ENCODE measurements around the gene HAGHL.

HAGHL gene, protein sequence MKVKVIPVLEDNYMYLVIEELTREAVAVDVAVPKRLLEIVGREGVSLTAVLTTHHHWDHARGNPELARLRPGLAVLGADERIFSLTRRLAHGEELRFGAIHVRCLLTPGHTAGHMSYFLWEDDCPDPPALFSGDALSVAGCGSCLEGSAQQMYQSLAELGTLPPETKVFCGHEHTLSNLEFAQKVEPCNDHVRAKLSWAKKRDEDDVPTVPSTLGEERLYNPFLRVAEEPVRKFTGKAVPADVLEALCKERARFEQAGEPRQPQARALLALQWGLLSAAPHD

DNA sequence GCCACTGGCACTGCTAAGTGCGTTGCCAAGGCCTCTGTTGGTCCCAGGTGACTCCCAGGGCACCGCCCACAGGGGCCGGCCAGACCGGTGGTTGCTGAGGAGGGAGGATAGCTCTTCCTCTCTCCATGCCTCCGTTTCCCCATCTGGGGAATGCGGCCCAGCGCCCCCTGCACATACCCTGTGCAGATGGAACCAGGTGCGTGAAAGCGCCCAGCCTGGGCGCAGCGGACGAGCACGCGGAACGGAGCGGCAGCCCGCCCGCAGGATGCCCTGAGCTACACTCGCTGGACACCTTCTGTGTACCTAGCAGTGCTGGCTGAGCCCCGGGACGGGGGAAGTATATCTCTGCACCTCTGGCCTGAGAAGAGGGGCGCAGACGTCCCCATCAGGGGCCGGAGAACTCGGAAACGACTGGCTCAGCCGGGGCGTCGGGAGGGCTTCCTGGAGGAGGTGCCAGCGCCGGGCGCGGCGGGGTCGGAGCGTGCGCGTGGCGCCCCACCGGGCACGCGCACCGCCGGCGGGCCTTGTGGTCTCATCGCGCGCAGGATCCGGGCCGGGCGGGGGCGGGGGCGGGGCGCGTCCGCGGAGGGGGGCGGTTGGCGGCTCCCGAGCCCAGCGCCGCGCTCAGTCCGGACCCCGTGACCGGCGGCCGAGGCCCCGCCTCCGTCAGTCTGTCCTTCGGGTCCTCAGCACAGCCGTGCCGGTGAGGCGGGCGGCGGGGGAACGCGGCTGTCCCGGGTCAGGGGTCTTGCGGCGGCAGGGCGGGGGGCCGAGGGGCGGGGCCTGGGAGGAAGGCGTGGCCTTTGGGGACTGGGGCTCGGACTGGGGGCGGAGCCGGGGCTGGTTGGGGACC is at the start of gene HAGHL, which contains the start of gene CCDC78:
Gene HAGHL (plus strand): TSS at position 669 of the 853 bp plus-strand sequence. CDS start 404 bp downstream, outside the sequence.
Gene CCDC78 (minus strand): TSS at position 6 of the 853 bp plus-strand sequence. CDS start 76 bp downstream, outside the sequence.
- peak; percentile 60 for DNase-seq (ENCODE audit: low spot score)

DNA sequence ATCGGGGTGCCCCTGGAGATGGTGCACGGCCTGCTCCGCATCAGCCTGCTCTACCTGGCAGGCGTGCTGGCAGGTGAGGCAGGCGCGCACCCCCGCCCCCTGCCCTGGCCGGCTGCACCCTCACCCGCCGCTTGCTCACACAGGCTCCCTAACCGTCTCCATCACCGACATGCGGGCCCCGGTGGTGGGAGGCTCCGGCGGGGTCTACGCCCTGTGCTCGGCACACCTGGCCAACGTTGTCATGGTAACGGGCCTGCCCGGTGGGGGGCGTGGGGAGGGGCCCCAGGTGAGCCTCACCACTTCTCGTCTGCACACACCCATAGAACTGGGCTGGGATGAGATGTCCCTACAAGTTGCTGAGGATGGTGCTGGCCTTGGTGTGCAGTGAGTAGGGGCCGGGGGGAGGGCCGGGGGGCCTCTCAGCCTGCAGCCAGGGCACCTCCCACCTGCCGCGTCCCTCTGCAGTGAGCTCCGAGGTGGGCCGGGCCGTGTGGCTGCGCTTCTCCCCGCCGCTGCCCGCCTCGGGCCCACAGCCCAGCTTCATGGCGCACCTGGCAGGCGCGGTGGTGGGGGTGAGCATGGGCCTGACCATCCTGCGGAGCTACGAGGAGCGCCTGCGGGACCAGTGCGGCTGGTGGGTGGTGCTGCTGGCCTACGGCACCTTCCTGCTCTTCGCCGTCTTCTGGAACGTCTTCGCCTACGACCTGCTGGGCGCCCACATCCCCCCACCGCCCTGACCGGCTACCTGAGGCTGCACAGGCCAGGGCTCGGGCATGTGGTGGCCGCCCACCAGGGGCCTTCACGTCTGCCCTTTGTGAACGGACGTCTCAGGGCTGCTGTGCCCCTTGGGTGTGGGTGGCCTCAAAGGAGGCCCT is 49.4 kb upstream of the HAGHL start:
- no peak for DNase-seq (ENCODE audit: low spot score)

DNA sequence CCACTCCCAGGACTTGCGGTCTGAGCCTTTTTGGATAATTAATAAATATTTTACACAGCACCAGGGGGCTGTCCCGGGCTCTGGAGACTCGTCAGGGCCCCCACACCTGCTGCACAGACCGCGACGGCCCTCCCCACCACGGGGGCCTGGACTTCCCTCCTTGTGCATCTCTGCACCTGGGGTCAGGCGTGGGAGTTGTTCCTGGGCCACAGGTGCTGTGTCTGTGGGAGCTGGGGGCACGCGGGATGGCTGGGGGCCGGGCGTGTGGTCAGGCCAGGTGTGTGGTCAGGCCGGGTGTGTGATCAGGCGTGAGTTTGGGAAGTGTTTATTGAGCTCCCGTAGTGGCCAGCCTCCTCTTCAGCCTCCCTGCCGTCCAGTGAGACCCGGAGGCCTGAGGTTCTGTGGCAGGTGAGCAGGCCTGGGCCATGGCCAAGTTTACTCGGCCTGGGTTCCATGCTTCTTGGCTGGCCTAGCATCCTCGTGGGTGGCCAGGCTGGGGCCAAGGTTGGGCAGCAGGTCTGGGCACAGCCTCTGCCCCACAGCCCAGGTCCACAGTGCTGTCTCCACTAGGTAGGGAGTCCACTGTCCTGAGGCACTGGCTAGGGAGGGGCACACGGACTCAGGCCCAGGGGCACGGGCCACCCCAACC is 48.6 kb upstream of the HAGHL start:
- DNase-seq (ENCODE audit: low spot score), result peak; percentile 69

DNA sequence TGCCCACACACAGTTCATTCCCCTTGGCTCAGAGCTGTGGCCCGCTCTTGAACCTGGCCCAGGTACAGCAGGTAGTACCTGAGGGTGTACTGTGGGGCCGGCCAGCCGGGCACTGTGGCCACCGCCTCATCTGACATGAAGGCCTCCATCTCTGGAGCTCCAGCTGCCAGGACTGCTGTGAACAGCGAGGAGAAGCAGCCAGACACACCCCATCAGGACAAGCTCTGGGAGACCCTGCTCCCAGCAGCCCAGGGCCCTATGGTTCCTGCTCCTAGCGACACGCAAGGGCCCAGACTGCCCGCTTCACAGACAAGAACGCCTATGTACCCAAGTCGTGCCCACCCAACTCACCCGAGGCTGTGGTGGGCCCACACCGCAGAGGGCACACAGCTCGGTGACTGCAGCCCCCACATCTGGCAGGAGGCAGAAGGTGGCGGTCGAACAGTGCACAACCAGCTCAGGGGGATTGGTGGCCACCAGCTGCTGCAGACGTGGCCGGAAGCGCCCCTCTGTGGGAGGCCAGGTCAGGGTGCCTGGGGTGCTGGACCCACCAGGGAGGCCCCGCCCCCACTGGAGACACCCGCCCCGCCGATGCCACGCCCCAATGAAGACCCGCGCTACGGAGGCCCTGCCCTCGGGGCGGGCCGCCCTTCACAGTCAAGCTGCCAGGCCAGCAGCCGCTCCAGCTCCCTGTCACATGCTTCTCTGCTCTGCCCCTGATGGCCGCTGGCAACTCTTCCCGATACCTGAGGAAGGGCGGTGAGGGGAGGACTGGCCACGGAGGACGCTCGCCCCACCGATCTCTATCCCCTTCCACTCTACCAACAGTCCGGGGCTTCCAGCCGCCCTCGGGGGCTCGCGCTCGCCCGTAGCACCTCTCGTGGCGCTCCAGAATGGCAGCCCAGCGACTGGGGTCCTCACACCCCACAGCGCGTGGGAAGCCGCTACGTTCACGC is 47.8 kb upstream of the HAGHL start:
- DNase-seq (ENCODE audit: low spot score), result peak; percentile 80

DNA sequence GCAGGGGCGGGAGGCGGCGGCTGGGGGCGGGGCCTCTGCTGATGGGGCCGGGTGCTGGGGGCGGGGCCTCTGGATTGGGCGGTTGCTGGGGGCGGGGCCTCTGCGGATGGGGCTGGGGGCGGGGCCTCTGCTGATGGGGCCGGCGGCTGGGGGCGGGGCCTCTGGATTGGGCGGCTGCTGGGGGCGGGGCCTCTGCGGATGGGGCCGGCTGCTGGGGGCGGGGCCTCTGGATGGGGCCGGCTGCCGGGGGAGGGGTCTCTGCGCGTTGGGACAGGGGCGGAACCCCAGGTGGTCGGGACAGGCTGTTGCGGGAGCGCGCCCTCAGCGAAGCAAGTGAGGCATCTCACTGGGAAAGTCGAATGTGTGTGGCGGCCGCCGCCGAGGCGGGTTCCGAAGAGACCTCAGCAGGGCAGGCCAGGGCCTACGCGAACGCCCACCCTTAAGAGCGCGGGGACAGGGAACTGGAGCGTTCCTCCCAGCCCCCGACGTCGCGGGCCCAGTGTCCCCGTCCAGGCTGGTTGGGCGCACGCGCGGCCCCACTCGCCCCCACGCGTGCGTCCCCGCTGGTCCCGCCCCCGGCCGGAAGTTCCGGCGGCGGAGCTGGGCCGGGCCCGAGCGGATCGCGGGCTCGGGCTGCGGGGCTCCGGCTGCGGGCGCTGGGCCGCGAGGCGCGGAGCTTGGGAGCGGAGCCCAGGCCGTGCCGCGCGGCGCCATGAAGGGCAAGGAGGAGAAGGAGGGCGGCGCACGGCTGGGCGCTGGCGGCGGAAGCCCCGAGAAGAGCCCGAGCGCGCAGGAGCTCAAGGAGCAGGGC is 46.9 kb upstream of the HAGHL start, which contains the start of gene STUB1:
Gene STUB1 (plus strand): TSS at position 597 of the 811 bp plus-strand sequence. CDS start 116 bp downstream, at position 713.
- DNase-seq (ENCODE audit: low spot score), result peak; percentile 72

DNA sequence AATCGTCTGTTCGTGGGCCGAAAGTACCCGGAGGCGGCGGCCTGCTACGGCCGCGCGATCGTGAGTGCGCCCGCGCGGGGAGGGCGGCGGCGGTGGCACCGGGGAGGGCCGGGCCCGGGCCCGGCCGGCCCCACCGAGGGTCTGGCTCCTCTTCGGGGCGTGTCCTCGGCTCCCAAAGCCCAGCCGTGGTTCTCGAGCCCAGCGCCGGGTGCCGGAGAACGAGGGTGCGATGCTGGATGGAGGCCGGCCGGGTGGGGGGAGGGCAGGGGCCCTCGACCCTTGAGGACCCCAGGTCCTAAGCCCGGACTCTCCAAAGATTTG is 46.3 kb upstream of the HAGHL start:
- no peak for DNase-seq (ENCODE audit: low spot score)

DNA sequence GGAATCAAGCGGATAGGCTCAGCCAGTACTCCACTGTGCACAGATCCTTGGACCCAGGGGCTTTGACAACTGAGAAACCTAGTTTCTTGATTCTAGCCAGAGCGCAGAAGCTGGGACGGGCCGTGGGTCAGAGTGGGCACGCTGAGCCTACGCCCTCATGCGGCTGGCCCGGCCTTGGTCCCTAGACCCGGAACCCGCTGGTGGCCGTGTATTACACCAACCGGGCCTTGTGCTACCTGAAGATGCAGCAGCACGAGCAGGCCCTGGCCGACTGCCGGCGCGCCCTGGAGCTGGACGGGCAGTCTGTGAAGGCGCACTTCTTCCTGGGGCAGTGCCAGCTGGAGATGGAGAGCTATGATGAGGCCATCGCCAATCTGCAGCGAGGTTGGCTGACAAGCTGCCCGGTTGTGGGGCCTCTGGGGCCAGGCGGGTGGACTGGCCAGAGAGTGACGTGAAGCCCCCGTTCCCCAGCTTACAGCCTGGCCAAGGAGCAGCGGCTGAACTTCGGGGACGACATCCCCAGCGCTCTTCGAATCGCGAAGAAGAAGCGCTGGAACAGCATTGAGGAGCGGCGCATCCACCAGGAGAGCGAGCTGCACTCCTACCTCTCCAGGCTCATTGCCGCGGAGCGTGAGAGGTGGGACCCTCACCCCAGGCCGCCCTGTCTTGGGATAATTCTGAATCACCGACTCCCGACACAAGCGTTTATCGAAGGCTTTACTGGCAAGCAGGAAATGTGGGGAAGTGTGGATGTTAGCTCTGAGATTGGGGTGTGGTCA is 45.8 kb upstream of the HAGHL start:
- no peak for DNase-seq (ENCODE audit: low spot score)

DNA sequence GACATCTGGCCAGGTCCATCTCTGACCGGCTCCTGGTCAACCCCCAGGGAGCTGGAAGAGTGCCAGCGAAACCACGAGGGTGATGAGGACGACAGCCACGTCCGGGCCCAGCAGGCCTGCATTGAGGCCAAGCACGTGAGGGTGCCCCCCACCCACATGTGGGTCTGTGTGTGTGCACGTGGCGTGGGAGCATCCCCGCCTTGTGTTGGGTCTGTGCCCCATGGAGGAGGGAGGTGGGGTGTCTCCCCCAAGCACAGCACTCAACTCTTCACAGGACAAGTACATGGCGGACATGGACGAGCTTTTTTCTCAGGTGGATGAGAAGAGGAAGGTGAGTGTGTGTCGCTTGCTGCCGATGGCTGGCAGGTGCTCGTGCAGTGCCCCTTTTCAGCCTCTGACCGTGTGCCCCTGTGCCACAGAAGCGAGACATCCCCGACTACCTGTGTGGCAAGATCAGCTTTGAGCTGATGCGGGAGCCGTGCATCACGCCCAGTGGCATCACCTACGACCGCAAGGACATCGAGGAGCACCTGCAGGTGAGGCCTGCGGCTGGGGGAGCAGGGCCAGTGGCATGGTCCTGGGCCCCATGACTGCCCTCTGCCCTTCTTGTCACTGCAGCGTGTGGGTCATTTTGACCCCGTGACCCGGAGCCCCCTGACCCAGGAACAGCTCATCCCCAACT is 45.0 kb upstream of the HAGHL start:
- no peak for DNase-seq (ENCODE audit: low spot score)

DNA sequence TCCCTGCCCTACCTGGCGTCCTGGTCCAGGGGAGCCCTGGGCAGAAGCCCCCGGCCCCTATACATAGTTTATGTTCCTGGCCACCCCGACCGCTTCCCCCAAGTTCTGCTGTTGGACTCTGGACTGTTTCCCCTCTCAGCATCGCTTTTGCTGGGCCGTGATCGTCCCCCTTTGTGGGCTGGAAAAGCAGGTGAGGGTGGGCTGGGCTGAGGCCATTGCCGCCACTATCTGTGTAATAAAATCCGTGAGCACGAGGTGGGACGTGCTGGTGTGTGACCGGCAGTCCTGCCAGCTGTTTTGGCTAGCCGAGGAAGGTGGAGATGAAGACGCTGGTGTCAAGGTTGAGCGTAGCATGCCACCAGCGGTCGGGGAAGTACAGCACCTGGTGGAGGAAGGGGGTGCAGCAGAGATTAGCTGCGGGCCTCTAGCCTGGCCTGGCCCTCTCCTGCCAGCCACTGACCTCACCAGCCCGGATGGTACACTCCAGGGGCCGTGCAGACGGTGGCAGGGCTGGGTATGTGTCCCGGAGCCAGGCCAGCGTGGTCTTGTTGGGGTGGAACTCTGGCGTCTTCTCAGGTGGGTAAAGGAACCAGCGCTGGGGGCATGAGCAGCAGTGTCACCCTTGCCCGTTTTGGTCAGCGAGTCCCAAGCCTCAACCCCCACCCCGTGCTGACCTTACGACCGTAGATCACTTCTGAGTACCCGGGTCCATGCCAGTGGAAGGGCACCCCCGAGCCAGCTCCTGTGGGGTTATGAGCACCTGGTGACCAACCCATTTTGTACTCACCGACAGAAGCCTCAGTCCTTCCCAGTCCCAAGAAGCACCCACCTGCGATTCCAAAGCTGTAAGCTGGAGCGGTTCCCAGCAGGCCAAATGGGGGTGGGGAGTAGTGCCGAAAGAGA is 44.2 kb upstream of the HAGHL start:
- DNase-seq (ENCODE audit: low spot score), result no peak

DNA sequence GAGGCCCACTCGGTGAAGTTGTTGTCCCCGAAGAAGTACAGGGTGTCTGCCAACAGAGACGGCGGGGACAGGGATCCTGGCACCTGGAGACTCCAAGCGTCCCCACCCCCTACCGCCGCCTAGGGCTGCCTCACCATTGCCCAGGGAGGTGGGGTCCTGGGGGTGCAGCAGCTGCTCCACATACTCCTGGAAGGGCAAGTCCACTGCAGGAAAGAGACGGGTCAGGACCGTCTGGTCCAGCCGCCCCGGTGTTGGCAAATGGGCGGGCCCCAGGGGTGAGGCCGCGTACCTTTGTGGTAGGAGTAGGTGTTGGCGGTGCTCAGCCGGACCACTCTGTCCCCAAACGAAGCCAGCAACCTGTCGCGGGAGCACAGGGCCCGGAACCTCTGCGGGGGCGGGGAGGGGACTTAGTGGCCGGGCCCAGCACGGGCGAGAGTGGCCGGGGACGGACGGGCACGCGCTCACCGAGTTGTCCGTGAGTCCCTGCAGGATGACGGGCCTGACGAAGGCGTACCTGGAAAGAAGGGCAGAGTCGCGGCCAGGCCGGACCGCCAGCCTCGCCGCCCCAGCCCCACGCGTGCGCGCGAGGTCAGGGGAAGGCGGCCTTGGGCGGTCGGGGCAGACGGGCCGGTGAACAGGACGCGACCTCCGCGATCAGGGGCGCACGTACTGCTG is 43.4 kb upstream of the HAGHL start:
- no peak for DNase-seq (ENCODE audit: low spot score)

DNA sequence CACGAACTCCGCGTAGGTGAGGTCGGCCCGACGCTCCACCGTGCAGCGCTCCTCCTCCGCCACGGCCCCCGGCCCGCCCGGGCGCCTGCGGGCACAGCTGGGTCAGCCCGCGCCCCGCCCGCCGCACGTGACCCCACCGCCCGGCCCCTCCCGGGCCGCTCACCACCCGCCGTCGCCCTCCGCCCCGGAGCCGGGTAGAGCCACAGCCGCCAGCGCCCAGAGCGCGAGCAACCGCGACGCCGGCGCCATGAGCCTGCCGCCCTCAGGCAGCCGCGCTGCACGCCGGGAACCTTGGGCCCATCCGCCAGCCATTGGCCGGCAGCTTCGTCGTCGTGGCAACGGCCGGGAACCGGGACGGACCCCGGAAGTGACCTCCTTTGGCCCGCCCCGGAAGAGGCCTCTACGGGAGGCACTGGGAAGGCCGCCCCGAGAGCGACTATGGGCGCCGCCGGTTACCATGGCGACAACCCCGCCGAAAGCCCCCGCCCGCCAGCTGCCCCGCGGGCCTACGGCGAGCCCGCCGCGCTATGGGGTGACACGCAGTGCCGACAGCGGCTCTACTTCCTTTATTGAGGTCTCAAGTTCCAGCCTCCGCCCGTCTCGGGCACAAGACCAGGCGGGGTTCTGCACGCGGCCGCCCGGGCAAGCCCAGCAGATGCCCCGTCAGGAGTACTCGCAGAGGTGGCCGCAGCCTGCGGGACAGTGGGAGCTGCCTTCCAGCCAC is 42.7 kb upstream of the HAGHL start, which contains the start of gene JMJD8:
Gene JMJD8 (minus strand): TSS at position 264 of the 724 bp plus-strand sequence. CDS start 15 bp downstream, at position 249.
- peak; percentile 84 for DNase-seq (ENCODE audit: low spot score)

DNA sequence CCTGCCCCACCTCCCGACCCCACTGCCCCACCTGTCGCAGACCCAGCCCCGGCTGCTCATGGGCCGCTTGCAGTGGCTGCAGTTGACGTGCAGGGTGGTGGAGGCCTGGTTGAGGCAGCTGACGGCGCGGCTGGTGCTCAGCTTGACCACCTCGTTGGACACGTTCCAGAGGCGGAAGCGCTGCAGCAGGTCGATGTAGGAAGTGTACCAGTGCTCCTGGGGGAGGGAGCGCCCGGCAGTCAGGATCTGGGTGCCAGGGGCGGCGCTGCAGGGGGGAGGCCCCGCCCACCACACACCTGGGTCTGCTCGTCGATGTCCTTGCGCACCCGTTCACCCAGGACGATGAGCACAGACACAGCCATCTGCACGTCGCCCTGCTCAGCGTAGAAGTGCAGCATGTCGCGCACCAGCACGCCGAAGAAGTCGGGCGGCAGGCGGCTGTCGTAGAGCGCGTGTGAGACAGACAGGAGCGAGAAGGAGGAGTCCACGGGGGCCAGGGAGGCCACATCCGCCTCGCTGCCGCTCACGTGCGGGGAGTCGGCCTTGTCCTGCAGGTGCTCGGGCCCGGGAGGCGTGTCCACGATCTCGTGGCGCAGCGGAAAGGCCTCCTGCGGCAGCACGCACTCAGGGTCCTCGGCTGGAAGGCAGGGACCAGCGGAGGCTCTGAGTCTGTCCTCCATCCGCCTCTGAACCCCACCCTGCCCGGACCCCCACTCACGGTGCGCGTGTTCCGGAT is 41.8 kb upstream of the HAGHL start:
- no peak for DNase-seq (ENCODE audit: low spot score)

DNA sequence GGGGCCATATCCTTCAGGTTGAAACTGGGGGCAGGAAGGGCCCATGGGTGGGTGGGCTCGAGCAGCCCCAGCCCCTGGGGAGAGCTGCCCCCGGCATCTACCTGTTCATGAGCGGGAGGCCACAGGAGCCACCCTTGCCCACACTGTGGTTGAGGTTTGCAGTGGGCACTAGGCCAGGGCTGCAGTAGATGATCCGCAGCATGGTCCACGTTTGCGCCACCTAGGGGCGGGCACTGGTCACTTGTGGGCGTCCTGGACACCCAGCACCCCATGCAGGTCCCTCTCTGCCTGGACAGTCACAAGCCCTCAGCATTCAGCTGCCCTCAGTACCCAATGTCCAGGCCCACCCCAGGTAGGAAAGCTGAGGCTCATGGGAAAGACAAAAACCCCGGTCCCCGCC is 40.9 kb upstream of the HAGHL start:
- DNase-seq (ENCODE audit: low spot score), result no peak

DNA sequence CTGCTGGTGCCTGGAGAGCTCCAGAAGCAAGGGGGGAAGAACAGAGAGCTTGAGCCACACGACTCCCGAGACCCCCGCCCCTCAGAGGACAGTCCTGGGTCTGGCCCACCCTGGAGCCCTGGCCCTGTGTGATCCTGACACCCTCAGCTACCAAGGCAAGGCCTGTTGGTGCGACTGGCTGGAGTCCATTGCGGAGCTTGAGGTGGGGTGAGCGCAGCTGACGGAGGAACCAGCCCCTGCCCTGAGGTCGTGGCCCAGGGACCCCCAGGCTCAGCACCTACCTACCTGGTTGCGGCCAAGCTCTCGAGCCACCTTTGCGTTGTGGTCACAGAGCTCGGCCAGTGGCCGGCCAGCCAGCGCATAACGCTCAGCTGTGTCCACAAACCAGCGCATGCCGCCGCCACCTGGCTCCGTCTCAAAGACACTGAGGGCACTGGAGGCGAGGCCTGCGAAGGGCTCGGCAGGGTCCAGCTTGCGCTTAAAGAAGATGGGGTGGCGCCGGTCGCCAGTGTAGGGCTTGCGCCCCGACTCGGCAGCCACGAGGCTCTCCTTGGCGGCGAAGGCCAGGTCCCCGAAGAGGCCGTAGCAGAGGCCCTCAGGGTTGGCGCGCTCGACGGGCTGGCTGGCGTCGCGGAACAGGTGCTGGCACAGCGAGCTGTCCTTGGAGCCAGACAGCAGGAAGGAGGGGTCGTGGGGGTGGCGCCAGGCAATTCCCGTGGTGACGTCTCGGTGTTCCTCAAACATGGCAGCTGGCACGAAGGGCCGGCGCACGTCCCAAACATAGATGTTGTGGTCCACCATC is 40.2 kb upstream of the HAGHL start:
- DNase-seq (ENCODE audit: low spot score), result no peak
